Type B pancreatic cell (in vitro differentiated cells): ENCODE data around the gene HMCES. TPM values are rescaled to one million over a fixed set of nuclear protein-coding genes. Genes with fewer than 3 reads are reported as not detected.

ENCODE experiments used
- DNase-seq: peaks from one replicate; pipeline ENCODE4 v3.0.0; 2021; ENCODE audit warnings: mixed read lengths; ENCODE audit not compliant: unreplicated experiment; ENCODE audit errors: extremely low spot score
- H3K27ac Mint-ChIP-seq: 2 replicates; pipeline ENCODE4 v1.8.0; 2021; ENCODE audit warnings: mild to moderate bottlenecking, mixed read lengths
- H3K27me3 Mint-ChIP-seq: 2 replicates; pipeline ENCODE4 v1.8.0; 2021; ENCODE audit warnings: mixed read lengths
- H3K36me3 Mint-ChIP-seq: 2 replicates; pipeline ENCODE4 v1.8.0; 2021; ENCODE audit warnings: mixed read lengths
- H3K4me1 Mint-ChIP-seq: one replicate; pipeline ENCODE4 v1.8.0; 2021; ENCODE audit warnings: mixed read lengths; ENCODE audit not compliant: unreplicated experiment
- H3K4me3 Mint-ChIP-seq: 2 replicates; pipeline ENCODE4 v1.8.0; 2021; ENCODE audit warnings: mild to moderate bottlenecking, mixed read lengths
- H3K9me3 Mint-ChIP-seq: 2 replicates; pipeline ENCODE4 v1.8.0; 2021; ENCODE audit warnings: mixed read lengths
- CTCF ChIP-seq: fragments of 200-600 bp; sonication (generic); conservative IDR thresholded peaks from 2 replicates; pipeline ENCODE4 v1.5.0; 2021; ENCODE audit warnings: antibody characterized with exemption, mild to moderate bottlenecking
- total RNA-seq: library from RNA; stranded (reverse); gene quantifications from 2 replicates; pipeline ENCODE4 v1.2.1, GENCODE V29; 2021; ENCODE audit warnings: low replicate concordance

Gene HMCES
- total RNA-seq, 1 donor from 2014 or later, result 34.9 TPM

- peaks cover 4% of the 10 kb centered on the region for H3K4me1 Mint-ChIP-seq
- H3K27ac Mint-ChIP-seq, result no peak overlapping the region
- no peaks in the 10 kb centered on the region for H3K27me3 Mint-ChIP-seq
- no peak overlapping the region for H3K4me3 Mint-ChIP-seq
- no peak for DNase-seq
- no peaks in the 10 kb centered on the region for H3K36me3 Mint-ChIP-seq
- TF ChIP-seq CTCF, result no peak
- no peaks in the 10 kb centered on the region for H3K9me3 Mint-ChIP-seq
Measured at GRCh38 chr3:129326138-129326537, 47.5 kb downstream of the HMCES start.

- H3K9me3 Mint-ChIP-seq, result no peaks in the 10 kb centered on the region
- no peaks in the 10 kb centered on the region for H3K36me3 Mint-ChIP-seq
- peaks cover 4% of the 10 kb centered on the region for H3K4me1 Mint-ChIP-seq
- DNase-seq, result no peak
- TF ChIP-seq CTCF, result no peak
- H3K27me3 Mint-ChIP-seq, result no peaks in the 10 kb centered on the region
- no peak overlapping the region for H3K4me3 Mint-ChIP-seq
- H3K27ac Mint-ChIP-seq, result no peak overlapping the region
Measured at GRCh38 chr3:129326595-129326994, 47.9 kb downstream of the HMCES start.

GRCh38 chr3:129327510-129327909, 48.8 kb downstream of the HMCES start:
- no peak overlapping the region for H3K27ac Mint-ChIP-seq
- H3K4me3 Mint-ChIP-seq, result no peak overlapping the region
- H3K27me3 Mint-ChIP-seq, result no peaks in the 10 kb centered on the region
- DNase-seq, result no peak
- H3K9me3 Mint-ChIP-seq, result no peaks in the 10 kb centered on the region
- no peaks in the 10 kb centered on the region for H3K36me3 Mint-ChIP-seq
- peaks cover 4% of the 10 kb centered on the region for H3K4me1 Mint-ChIP-seq
- TF ChIP-seq CTCF, result no peak

GRCh38 chr3:129329858-129330257, 51.2 kb downstream of the HMCES start:
- Mint-ChIP-seq H3K4me3 (no peak overlapping the region), H3K9me3 (no peaks in the 10 kb centered on the region), H3K4me1 (peaks cover 4% of the 10 kb centered on the region), H3K36me3 (no peaks in the 10 kb centered on the region), H3K27me3 (no peaks in the 10 kb centered on the region), H3K27ac (no peak overlapping the region)
- DNase-seq, result no peak
- TF ChIP-seq CTCF, result no peak

GRCh38 chr3:129330409-129330808, 51.7 kb downstream of the HMCES start:
- TF ChIP-seq CTCF, result no peak
- no peak for DNase-seq
- H3K27ac Mint-ChIP-seq, result peak overlapping the region; percentile 13
- H3K36me3 Mint-ChIP-seq, result no peaks in the 10 kb centered on the region
- H3K27me3 Mint-ChIP-seq, result no peaks in the 10 kb centered on the region
- no peak overlapping the region for H3K4me3 Mint-ChIP-seq
- no peaks in the 10 kb centered on the region for H3K9me3 Mint-ChIP-seq
- peaks cover 4% of the 10 kb centered on the region for H3K4me1 Mint-ChIP-seq

GRCh38 chr3:129333891-129334290, 55.2 kb downstream of the HMCES start:
- H3K9me3 Mint-ChIP-seq, result no peaks in the 10 kb centered on the region
- TF ChIP-seq CTCF, result no peak
- no peaks in the 10 kb centered on the region for H3K36me3 Mint-ChIP-seq
- peaks cover 4% of the 10 kb centered on the region for H3K4me1 Mint-ChIP-seq
- H3K27ac Mint-ChIP-seq, result no peak overlapping the region
- no peaks in the 10 kb centered on the region for H3K27me3 Mint-ChIP-seq
- no peak overlapping the region for H3K4me3 Mint-ChIP-seq
- DNase-seq, result no peak
